Lower leg skin (tissue), 4 donors: ENCODE data around the gene IL10RB. TPM values are rescaled to one million over a fixed set of nuclear protein-coding genes. Genes with fewer than 3 reads are reported as not detected.
"Not testable (repeated sequence)": the region's sequence is repeated elsewhere in the genome, so short reads cannot be mapped to it uniquely, and the experiment has no call there.

ENCODE experiments used
- DNase-seq, 2 donors: peaks; one replicate each; pipeline ENCODE4 v3.0.0-alpha.2; 2019; ENCODE audit warnings: low spot score in 2 of 2
- H3K4me3 ChIP-seq: fragments of 200-600 bp; sonication (generic); 2 replicates; pipeline ENCODE4 v1.5.1; 2017; ENCODE audit warnings: mild to moderate bottlenecking, low read depth; ENCODE audit not compliant: poor library complexity, severe bottlenecking
- CTCF ChIP-seq, 3 donors: fragments of 450-650 bp; IDR thresholded peaks; one replicate each; pipeline ENCODE4 v1.5.1; 2016; ENCODE audit warnings: antibody characterized with exemption in 3 of 3, mild to moderate bottlenecking in 3 of 3, moderate library complexity in 2 of 3
- POLR2A ChIP-seq, 2 donors: fragments of 450-650 bp; IDR thresholded peaks; one replicate each; pipeline ENCODE4 v1.6.1; 2016 to 2017; ENCODE audit warnings: antibody characterized with exemption in 2 of 2, mild to moderate bottlenecking in 1 of 2, moderate library complexity in 1 of 2
- WGBS, 2 donors: methylation state at CpG; one replicate each; pipeline ENCODE4 v1.1.5; 2018; 5-methylcytosine and 5-hydroxymethylcytosine counted together
- intact Hi-C: fragments of 100-400 bp; cut with DNase I; formaldehyde crosslinking; loops from one replicate; pipeline ENCODE4 v1.15.0; 2023; ENCODE audit warnings: low total_unique reads
- total RNA-seq, 4 donors: library from RNA; depleted of rRNA; stranded (reverse); fragments of >200 nt; gene quantifications; one replicate each; pipeline ENCODE4 v1.1.0, GENCODE V29; 2016

Gene IL10RB
- total RNA-seq, 4 donors from 2014 or later = 27.6 to 33.3 (median 30.2) TPM

- WGBS, 2 donors = 93 to 95% methylated on average over 4 of the region's 4 CpGs
- intact Hi-C loops = no loop called here
- no peak for TF ChIP-seq CTCF (IDR thresholded peaks at IDR 0.05)
Measured at GRCh38 chr21:33313611-33314010, 47.4 kb downstream of the IL10RB start.

GRCh38 chr21:33314111-33314510 lies 47.9 kb downstream of the IL10RB start:
- 55 to 86% methylated on average over 4 of the region's 4 CpGs for WGBS, 2 donors
- no peak overlapping the region for H3K4me3 ChIP-seq
- TF ChIP-seq CTCF (IDR thresholded peaks at IDR 0.05) (no peak), POLR2A (IDR thresholded peaks at IDR 0.05) (no peak)
- intact Hi-C loops = no loop called here
- no peak for DNase-seq

More at GRCh38 chr21:33313611-33314010, 47.4 kb downstream of the IL10RB start:
- H3K4me3 ChIP-seq = no peak overlapping the region
- DNase-seq = no peak

GRCh38 chr21:33315946-33316710 lies 50.0 kb downstream of the IL10RB start:
- 75% methylated on average over 5 of the region's 5 CpGs for WGBS, 2 donors
- no peak for DNase-seq
- no peak overlapping the region for H3K4me3 ChIP-seq
- no peak for TF ChIP-seq POLR2A (IDR thresholded peaks at IDR 0.05)
- TF ChIP-seq CTCF (IDR thresholded peaks at IDR 0.05) = no peak
- intact Hi-C loops = no loop called here

GRCh38 chr21:33317145-33317544 lies 51.0 kb downstream of the IL10RB start:
- WGBS, 2 donors = 40 to 45% methylated on average over 6 of the region's 6 CpGs
- no peak for DNase-seq
- TF ChIP-seq POLR2A (IDR thresholded peaks at IDR 0.05) (no peak), CTCF (IDR thresholded peaks at IDR 0.05) (no peak)
- H3K4me3 ChIP-seq = no peak overlapping the region
- intact Hi-C loops = no loop called here

- no peak for DNase-seq
- intact Hi-C loops = no loop called here
Measured at GRCh38 chr21:33317786-33318486, 51.8 kb downstream of the IL10RB start.

GRCh38 chr21:33321005-33321404 lies 54.8 kb downstream of the IL10RB start:
- 75 to 79% methylated on average over 17 of the region's 17 CpGs for WGBS, 2 donors
- H3K4me3 ChIP-seq, DNase-seq, intact Hi-C loops: not testable (repeated sequence)

More at GRCh38 chr21:33317786-33318486, 51.8 kb downstream of the IL10RB start:
- 86 to 89% methylated on average over 14 of the region's 14 CpGs for WGBS, 2 donors
- TF ChIP-seq POLR2A (IDR thresholded peaks at IDR 0.05) (no peak), CTCF (IDR thresholded peaks at IDR 0.05) (no peak)
- no peak overlapping the region for H3K4me3 ChIP-seq

GRCh38 chr21:33323610-33324009 lies 57.4 kb downstream of the IL10RB start:
- intact Hi-C loops, H3K4me3 ChIP-seq, DNase-seq: not testable (repeated sequence)
